ENCODE results near the gene CPXM1.
"Not testable (repeated sequence)": the region's sequence is repeated elsewhere in the genome, so short reads cannot be mapped to it uniquely, and the experiment has no call there.

The CPXM1 gene

GRCh38 chr20:2800521-2801285, at the start of gene CPXM1:
TSS of gene CPXM1 (minus strand) at chr20:2800627. CDS start at chr20:2800572, 55 bp downstream.
- no peak for DNase-seq

GRCh38 chr20:2849529-2849928, 49.1 kb upstream of the CPXM1 start:
- DNase-seq = no peak

- no peak for DNase-seq
These were observed 47.4 kb upstream of the CPXM1 start for GRCh38 chr20:2847802-2848201.

- DNase-seq = no peak
These were observed 46.3 kb upstream of the CPXM1 start for GRCh38 chr20:2846698-2847097.

GRCh38 chr20:2845607-2846006, 45.2 kb upstream of the CPXM1 start:
- DNase-seq = no peak

- peak; percentile 27 to 66 for DNase-seq
These were observed 40.6 kb upstream of the CPXM1 start for GRCh38 chr20:2840967-2841531.

- peak; percentile 79 to 92 for DNase-seq
These were observed 39.9 kb upstream of the CPXM1 start, which contains the start of the genes PCED1A and VPS16 for GRCh38 chr20:2840138-2840966. TSS of gene PCED1A (minus strand) at chr20:2840655. CDS start at chr20:2839912, 743 bp downstream. TSS of gene VPS16 (plus strand) at chr20:2840745. CDS start at chr20:2840775, 30 bp downstream.

GRCh38 chr20:2839732-2840137, 39.3 kb upstream of the CPXM1 start:
- DNase-seq = no peak

- DNase-seq = no peak
These were observed 38.6 kb upstream of the CPXM1 start for GRCh38 chr20:2838847-2839671.

- no peak for DNase-seq
These were observed 37.9 kb upstream of the CPXM1 start for GRCh38 chr20:2838170-2838797.

- no peak for DNase-seq
These were observed 37.0 kb upstream of the CPXM1 start for GRCh38 chr20:2837221-2837960.

- no peak for DNase-seq
These were observed 35.6 kb upstream of the CPXM1 start for GRCh38 chr20:2836035-2836434.

- DNase-seq = no peak
These were observed 34.9 kb upstream of the CPXM1 start for GRCh38 chr20:2835331-2835796.

GRCh38 chr20:2834401-2835110, 34.1 kb upstream of the CPXM1 start:
- DNase-seq = no peak

- no peak for DNase-seq
These were observed 33.3 kb upstream of the CPXM1 start for GRCh38 chr20:2833761-2834160.

GRCh38 chr20:2831206-2831605, 30.8 kb upstream of the CPXM1 start:
- DNase-seq = not testable (repeated sequence)

GRCh38 chr20:2829376-2829775, 28.9 kb upstream of the CPXM1 start:
- no peak for DNase-seq

GRCh38 chr20:2826655-2827054, 26.2 kb upstream of the CPXM1 start:
- DNase-seq = no peak

- no peak for DNase-seq
These were observed 25.3 kb upstream of the CPXM1 start for GRCh38 chr20:2825761-2826160.

GRCh38 chr20:2822073-2822472, 21.6 kb upstream of the CPXM1 start:
- no peak for DNase-seq

All from SHP77 (cell line).